Rectal smooth muscle tissue (tissue), 1 donor: ENCODE results near the gene CCDC124.
"Not testable (repeated sequence)": the region's sequence is repeated elsewhere in the genome, so short reads cannot be mapped to it uniquely, and the experiment has no call there.

Experiments
- H3K27ac ChIP-seq: one replicate; pipeline ENCODE4 v1.7.0; 2013; ENCODE audit warnings: low read depth, low read length, inconsistent platforms
- H3K27me3 ChIP-seq: one replicate; pipeline ENCODE4 v1.7.0; 2013; ENCODE audit warnings: low read length; ENCODE audit not compliant: control insufficient read depth, insufficient read depth
- H3K36me3 ChIP-seq: one replicate; pipeline ENCODE4 v1.7.0; 2013; ENCODE audit warnings: low read length; ENCODE audit not compliant: control insufficient read depth, insufficient read depth
- H3K4me1 ChIP-seq: one replicate; pipeline ENCODE4 v1.7.0; 2013; ENCODE audit warnings: low read length; ENCODE audit not compliant: control insufficient read depth, insufficient read depth
- H3K4me3 ChIP-seq: one replicate; pipeline ENCODE4 v1.7.0; 2013; ENCODE audit warnings: low read length
- H3K9ac ChIP-seq: one replicate; pipeline ENCODE4 v1.7.0; 2013; ENCODE audit warnings: low read length

Gene CCDC124

DNA sequence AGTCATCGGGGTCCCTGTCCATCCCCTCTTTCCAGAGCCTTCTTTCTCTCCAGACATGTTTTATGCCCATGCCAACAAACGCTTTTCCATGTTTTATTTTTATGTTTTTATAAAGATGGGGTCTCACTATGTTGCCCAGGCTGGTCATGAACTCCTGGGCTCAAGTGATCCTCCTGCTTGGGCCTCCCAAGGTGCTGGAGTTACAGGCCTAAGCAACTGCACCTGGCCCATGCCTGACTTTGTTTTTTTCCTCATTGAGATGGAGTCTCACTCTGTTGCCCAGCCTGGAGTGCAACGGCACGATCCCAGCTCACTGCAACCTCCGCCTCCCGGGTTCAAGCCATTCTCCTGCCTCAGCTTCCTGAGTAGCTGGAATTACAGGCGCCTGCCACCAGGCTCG lies 53.8 kb downstream of the CCDC124 start:
- H3K27ac ChIP-seq, H3K9ac ChIP-seq, H3K4me1 ChIP-seq, H3K36me3 ChIP-seq, H3K4me3 ChIP-seq, H3K27me3 ChIP-seq: not testable (repeated sequence)

DNA sequence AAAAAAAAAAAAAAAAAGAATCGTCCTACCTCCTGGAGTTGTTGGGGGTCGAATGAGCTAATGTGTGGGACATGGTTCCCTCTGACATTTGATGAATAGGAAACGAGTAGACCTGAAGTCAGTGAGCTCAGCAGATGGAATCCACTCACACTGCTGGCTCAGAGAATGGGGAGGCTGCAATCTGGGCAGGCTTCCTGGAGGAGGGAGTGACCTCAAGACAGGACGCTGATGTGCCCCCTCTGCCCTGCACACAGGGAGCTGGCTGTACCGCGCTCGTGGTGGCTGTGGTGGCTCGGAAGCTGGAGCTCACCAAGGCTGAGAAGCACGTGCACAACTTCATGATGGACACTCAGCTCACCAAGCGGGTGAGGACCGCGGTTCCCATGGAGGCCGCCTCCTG lies 55.3 kb downstream of the CCDC124 start:
- Histone ChIP-seq H3K36me3 (no peaks in the 10 kb centered on the region), H3K4me1 (no peaks in the 10 kb centered on the region), H3K9ac (no peak overlapping the region)

DNA sequence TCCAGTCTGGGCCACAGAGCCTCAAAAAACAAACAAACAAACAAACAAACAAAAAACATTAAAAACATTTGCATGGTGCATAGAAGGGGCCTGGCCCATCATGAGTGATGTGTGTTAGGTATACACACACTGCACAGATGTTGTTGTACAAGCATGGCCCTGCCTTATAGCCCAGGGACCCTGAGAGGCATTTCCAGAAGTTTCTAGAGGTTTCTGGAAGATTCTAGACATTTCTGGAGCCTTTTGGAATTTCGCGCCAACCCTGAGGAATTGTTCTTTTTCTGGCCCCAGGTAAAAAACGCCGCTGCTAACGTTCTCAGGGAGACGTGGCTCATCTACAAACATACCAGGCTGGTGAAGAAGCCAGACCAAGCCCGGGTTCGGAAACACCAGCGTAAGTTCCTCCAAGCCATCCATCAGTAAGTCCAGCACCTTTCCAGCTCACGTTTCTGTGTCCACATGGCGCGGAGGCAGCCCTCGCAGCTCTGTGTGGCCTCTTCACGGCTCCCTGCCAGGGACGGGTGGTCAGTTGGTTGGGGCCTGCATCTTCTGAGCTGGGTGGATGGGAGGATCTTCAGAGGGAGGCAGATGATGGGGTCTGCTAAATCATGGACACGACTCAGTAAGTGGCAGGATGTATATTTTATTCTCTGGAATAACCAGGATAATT lies 56.7 kb downstream of the CCDC124 start:
- Histone ChIP-seq H3K27ac (no peak overlapping the region), H3K4me3 (no peak overlapping the region), H3K27me3 (peaks cover 4% of the 10 kb centered on the region), H3K9ac (no peak overlapping the region), H3K4me1 (no peaks in the 10 kb centered on the region), H3K36me3 (no peaks in the 10 kb centered on the region)

More for the DNA sequence above, 55.3 kb downstream of the CCDC124 start:
- peaks cover 4% of the 10 kb centered on the region for H3K27me3 ChIP-seq
- no peak overlapping the region for H3K4me3 ChIP-seq
- H3K27ac ChIP-seq = no peak overlapping the region

DNA sequence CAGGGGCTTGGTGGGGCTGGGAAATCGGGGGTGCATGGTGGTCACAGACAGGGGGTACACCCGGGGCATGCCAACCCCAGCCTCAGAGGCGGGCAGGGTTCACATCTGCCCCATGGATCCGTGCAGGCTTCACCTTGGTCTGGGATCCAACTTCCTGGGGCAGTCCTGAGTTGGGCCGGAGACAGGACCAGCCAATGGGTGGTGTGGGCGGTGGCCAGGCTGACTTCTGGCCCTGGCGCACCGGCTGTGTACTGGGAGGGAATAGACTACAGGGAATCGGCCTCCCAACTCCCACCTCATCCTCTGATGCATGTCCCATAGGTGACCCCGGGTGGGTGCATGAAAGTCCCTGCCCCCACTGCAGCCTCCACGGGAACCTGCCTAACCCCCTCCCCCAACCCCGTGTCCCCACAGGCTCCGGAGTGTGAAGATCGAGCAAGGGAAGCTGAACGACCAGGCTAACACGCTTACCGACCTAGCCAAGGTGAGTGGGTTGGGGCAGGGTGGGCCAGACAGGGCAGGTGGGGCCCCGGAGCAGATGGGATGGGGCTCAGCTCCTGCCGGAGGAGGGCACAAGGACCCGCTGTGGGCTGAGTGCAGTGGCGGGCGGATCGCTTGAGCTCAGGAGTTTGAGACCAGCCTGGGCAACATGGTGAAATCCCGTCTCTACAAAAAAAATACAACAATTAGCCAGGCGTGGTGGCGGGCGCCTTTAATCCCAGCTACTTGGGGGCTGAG lies 60.4 kb downstream of the CCDC124 start:
- Histone ChIP-seq H3K27me3 (no peaks in the 10 kb centered on the region), H3K9ac (no peak overlapping the region), H3K4me1 (no peaks in the 10 kb centered on the region), H3K27ac (no peak overlapping the region), H3K4me3 (no peak overlapping the region), H3K36me3 (no peaks in the 10 kb centered on the region)
